Parathyroid adenoma (tissue), 2 donors: Measurements from ENCODE around the gene CPEB3.
"Not testable (repeated sequence)": the region's sequence is repeated elsewhere in the genome, so short reads cannot be mapped to it uniquely, and the experiment has no call there.

Source experiments
- H2AFZ ChIP-seq: fragments of 300-600 bp; sonication (generic); one replicate; pipeline ENCODE4 v1.7.0; 2017; ENCODE audit warnings: antibody characterized with exemption, mild to moderate bottlenecking
- H3K27ac ChIP-seq: fragments of 300-600 bp; sonication (generic); one replicate; pipeline ENCODE4 v1.7.0; 2017
- H3K27me3 ChIP-seq: fragments of 300-600 bp; sonication (generic); one replicate; pipeline ENCODE4 v1.7.0; 2017; ENCODE audit warnings: low read length; ENCODE audit not compliant: control insufficient read depth, insufficient read depth
- H3K36me3 ChIP-seq: fragments of 300-600 bp; sonication (generic); one replicate; pipeline ENCODE4 v1.7.0; 2017; ENCODE audit warnings: low read length; ENCODE audit not compliant: control insufficient read depth, insufficient read depth
- H3K4me1 ChIP-seq: fragments of 300-600 bp; sonication (generic); one replicate; pipeline ENCODE4 v1.7.0; 2017; ENCODE audit warnings: control low read depth
- H3K4me2 ChIP-seq: fragments of 300-600 bp; sonication (generic); one replicate; pipeline ENCODE4 v1.7.0; 2017; ENCODE audit warnings: low read length
- H3K4me3 ChIP-seq: fragments of 300-600 bp; sonication (generic); one replicate; pipeline ENCODE4 v1.7.0; 2017; ENCODE audit warnings: low read depth, low read length
- H3K79me2 ChIP-seq: fragments of 300-600 bp; sonication (generic); one replicate; pipeline ENCODE4 v1.7.0; 2017; ENCODE audit warnings: control low read depth
- H3K9ac ChIP-seq: fragments of 300-600 bp; sonication (generic); one replicate; pipeline ENCODE4 v1.7.0; 2017; ENCODE audit warnings: mild to moderate bottlenecking
- H3K9me3 ChIP-seq: fragments of 300-600 bp; sonication (generic); one replicate; pipeline ENCODE4 v1.7.0; 2017; ENCODE audit warnings: low read length; ENCODE audit not compliant: control insufficient read depth
- TF ChIP-seq, protein P1 (sequence below): fragments of 300-600 bp; sonication (generic); IDR thresholded peaks from one replicate; pipeline ENCODE4 v1.7.0; 2017; ENCODE audit warnings: antibody characterized with exemption, mild to moderate bottlenecking
- donor health status: primary hyperparathyroidism.

CPEB3 gene

DNA sequence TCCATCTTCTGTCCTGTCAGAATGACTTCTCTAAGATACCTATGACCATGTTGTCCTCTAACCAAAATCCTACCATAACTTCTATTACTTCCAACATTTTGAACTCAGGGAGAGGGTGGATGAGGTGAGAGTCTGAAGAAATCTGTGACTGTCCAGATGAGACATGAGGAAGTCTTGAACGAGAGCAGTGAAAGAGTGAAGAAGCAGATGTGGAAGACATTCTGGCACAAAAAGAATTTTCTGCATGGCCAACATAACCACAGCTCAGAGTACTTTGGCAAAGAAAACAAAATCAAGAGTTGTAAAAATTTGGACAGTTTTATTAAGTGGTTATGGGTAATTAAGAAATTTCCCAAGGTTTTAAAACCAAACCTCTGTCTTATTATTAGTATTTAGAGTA lies 141.6 kb downstream of the CPEB3 start:
- H3K4me1 ChIP-seq: no peaks in the 10 kb centered on the region
- peaks cover 4% of the 10 kb centered on the region for H3K79me2 ChIP-seq
- H3K9ac ChIP-seq: no peak overlapping the region
- H2AFZ ChIP-seq: no peak overlapping the region
- no peak overlapping the region for H3K4me3 ChIP-seq
- H3K4me2 ChIP-seq: no peak overlapping the region
- TF ChIP-seq, protein P1, sequence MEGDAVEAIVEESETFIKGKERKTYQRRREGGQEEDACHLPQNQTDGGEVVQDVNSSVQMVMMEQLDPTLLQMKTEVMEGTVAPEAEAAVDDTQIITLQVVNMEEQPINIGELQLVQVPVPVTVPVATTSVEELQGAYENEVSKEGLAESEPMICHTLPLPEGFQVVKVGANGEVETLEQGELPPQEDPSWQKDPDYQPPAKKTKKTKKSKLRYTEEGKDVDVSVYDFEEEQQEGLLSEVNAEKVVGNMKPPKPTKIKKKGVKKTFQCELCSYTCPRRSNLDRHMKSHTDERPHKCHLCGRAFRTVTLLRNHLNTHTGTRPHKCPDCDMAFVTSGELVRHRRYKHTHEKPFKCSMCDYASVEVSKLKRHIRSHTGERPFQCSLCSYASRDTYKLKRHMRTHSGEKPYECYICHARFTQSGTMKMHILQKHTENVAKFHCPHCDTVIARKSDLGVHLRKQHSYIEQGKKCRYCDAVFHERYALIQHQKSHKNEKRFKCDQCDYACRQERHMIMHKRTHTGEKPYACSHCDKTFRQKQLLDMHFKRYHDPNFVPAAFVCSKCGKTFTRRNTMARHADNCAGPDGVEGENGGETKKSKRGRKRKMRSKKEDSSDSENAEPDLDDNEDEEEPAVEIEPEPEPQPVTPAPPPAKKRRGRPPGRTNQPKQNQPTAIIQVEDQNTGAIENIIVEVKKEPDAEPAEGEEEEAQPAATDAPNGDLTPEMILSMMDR: no peak
- no peak overlapping the region for H3K27ac ChIP-seq
- H3K27me3 ChIP-seq: no peaks in the 10 kb centered on the region
- no peaks in the 10 kb centered on the region for H3K36me3 ChIP-seq
- no peaks in the 10 kb centered on the region for H3K9me3 ChIP-seq

DNA sequence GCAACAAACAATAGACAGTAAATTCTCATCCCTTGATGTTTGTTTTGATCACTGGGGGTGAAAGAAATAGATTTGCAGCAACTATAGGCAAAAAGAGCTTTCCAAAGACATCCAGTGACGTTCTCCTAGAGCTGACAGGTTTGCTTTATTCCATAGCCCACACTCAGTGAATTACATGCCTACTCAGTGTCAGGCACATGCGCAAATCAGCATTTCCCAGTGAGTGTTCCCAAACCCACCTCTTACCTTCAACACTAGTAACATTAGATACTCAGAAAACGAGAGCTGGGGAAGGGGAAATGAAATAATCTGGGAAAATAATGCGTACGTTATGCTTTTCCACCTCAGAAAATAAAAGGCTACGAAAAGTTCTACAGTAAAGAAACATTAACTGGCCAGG lies 144.1 kb downstream of the CPEB3 start:
- H3K79me2 ChIP-seq: no peaks in the 10 kb centered on the region
- H3K27me3 ChIP-seq: no peaks in the 10 kb centered on the region
- H3K36me3 ChIP-seq: no peaks in the 10 kb centered on the region
- peaks cover 5% of the 10 kb centered on the region for H3K4me1 ChIP-seq
- H3K4me3 ChIP-seq: no peak overlapping the region
- no peak overlapping the region for H3K27ac ChIP-seq
- no peak overlapping the region for H2AFZ ChIP-seq
- TF ChIP-seq, protein P1: no peak
- H3K9me3 ChIP-seq: no peaks in the 10 kb centered on the region
- H3K9ac ChIP-seq: no peak overlapping the region
- no peak overlapping the region for H3K4me2 ChIP-seq

DNA sequence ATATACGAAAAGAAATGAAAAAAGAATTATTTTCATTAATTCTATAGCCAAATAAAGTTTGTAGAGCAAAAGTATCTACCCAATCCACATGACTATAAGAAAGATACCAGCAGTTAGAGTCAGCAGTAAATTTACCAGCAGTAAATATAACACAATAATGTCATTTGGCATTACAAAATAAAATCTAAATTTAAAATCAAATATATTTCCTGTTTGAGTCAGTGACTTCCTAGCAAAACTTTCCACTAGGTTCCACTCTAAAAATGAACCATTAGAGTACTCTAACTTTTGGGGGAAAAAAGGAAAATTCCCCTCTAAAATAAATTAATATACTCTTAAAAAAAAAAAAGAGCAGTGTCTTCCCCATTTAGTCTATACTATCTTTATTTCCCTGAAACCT lies 144.8 kb downstream of the CPEB3 start:
- Histone ChIP-seq H3K79me2 (no peaks in the 10 kb centered on the region), H3K27me3 (no peaks in the 10 kb centered on the region), H3K36me3 (no peaks in the 10 kb centered on the region), H3K4me3 (no peak overlapping the region), H3K4me1 (peaks cover 5% of the 10 kb centered on the region), H3K4me2 (peak overlapping the region; percentile 6), H2AFZ (no peak overlapping the region), H3K9me3 (no peaks in the 10 kb centered on the region), H3K27ac (no peak overlapping the region), H3K9ac (no peak overlapping the region)
- TF ChIP-seq, protein P1: no peak

DNA sequence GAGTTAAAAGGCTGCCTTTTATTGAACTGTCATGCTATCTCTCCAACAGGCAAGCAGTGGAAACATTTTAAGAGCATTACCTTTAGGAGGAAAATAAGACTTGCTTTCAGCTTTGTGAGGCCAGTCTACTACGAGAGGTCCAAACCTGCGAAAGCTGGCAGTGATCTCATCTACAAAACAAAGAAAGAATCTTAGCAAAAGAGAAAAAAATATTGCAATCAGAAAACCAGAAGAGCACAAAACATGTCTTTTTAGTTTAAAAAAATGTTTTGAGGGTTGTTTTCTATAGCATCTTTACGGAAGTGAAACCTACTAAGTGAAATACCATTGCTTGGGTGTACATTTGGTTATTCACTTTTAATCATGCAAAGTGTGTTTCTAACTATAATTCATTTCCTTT lies 147.9 kb downstream of the CPEB3 start:
- Histone ChIP-seq H3K27ac (no peak overlapping the region), H3K4me1 (peaks cover 5% of the 10 kb centered on the region), H3K4me3 (no peak overlapping the region), H3K79me2 (peaks cover 1% of the 10 kb centered on the region), H2AFZ (no peak overlapping the region), H3K27me3 (no peaks in the 10 kb centered on the region), H3K9ac (no peak overlapping the region), H3K4me2 (no peak overlapping the region), H3K9me3 (no peaks in the 10 kb centered on the region), H3K36me3 (no peaks in the 10 kb centered on the region)
- TF ChIP-seq, protein P1: no peak

DNA sequence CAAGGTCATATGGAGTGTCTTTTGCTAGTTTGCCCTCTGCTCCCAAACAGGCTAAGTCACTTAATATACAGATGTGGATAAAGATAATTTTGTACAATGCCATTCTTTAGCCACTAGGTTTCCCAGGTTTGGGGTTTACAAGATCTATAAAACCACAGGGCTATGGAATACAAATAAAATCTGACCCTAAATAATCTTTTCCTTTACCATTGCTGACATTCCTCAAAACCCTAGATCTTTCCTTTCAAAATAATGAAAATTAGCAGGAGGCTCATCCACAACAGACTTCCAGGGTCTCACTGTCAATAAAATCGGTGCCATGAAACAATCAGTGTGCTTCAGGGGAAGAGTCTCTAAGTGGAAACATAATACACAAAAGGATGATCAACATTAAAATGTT lies 148.4 kb downstream of the CPEB3 start:
- Histone ChIP-seq H3K27me3 (no peaks in the 10 kb centered on the region), H3K36me3 (no peaks in the 10 kb centered on the region), H3K4me1 (peaks cover 5% of the 10 kb centered on the region), H3K9ac (no peak overlapping the region), H3K27ac (no peak overlapping the region), H3K4me3 (no peak overlapping the region), H3K4me2 (no peak overlapping the region), H3K79me2 (peaks cover 6% of the 10 kb centered on the region), H3K9me3 (no peaks in the 10 kb centered on the region), H2AFZ (no peak overlapping the region)
- TF ChIP-seq, protein P1: no peak

DNA sequence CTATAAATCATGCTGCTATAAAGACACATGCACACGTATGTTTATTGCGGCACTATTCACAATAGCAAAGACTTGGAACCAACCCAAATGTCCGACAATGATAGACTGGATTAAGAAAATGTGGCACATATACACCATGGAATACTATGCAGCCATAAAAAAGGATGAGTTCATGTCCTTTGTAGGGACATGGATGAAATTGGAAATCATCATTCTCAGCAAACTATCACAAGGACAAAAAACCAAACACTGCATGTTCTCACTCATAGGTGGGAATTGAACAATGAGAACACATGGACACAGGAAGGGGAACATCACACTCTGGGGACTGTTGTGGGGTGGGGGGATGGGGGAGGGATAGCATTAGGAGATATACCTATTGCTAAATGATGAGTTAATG lies 149.7 kb downstream of the CPEB3 start:
- not testable (repeated sequence) for H3K4me1 ChIP-seq, H2AFZ ChIP-seq, H3K4me2 ChIP-seq, H3K27ac ChIP-seq, H3K9me3 ChIP-seq, H3K27me3 ChIP-seq, H3K79me2 ChIP-seq, H3K4me3 ChIP-seq, H3K36me3 ChIP-seq, H3K9ac ChIP-seq

DNA sequence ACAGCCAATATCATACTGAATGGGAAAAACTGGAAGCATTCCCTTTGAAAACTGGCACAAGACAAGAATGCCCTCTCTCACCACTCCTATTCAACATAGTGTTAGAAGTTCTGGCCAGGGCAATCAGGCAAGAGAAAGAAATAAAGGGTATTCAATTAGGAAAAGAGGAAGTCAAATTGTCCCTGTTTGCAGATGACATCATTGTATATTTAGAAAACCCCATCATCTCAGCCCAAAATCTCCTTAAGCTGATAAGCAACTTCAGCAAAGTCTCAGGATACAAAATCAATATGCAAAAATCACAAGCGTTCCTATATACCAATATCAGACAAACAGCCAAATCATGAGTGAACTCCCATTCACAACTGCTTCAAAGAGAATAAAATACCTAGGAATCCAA lies 156.8 kb downstream of the CPEB3 start:
- not testable (repeated sequence) for H3K27me3 ChIP-seq, H3K27ac ChIP-seq, H2AFZ ChIP-seq, H3K36me3 ChIP-seq, H3K4me2 ChIP-seq, H3K9ac ChIP-seq, H3K4me3 ChIP-seq, H3K4me1 ChIP-seq, H3K9me3 ChIP-seq
- H3K79me2 ChIP-seq: peaks cover 24% of the 10 kb centered on the region
